ENCODE results near the gene MYH1. TPM values are rescaled to one million over a fixed set of nuclear protein-coding genes. Genes with fewer than 3 reads are reported as not detected.

The MYH1 gene
- polyA plus RNA-seq, 1 donor (not counting 4 experiments of a cell fraction or from before 2014, with no cell fraction given): not detected

GRCh38 chr17:10516638-10517037 lies 1.7 kb downstream of the MYH1 start:
- H3K27ac ChIP-seq (ENCODE audit: control insufficient read depth, insufficient read depth, low read length): no peak overlapping the region
- no peaks in the 10 kb centered on the region for H3K9me3 ChIP-seq (ENCODE audit: control insufficient read depth, low read depth, low read length)

GRCh38 chr17:10516065-10516464 lies 2.3 kb downstream of the MYH1 start:
- Histone ChIP-seq H3K4me1 (ENCODE audit: control insufficient read depth, extremely low read depth, insufficient read depth, low read length) (no peaks in the 10 kb centered on the region), H3K27ac (ENCODE audit: control insufficient read depth, insufficient read depth, low read length) (no peak overlapping the region), H3K4me3 (ENCODE audit: control insufficient read depth in 2 of 3, extremely low read depth in 1 of 3, insufficient read depth in 2 of 3, low read depth in 1 of 3, low read length in 3 of 3) (no peak overlapping the region), H3K4me2 (ENCODE audit: control insufficient read depth, extremely low read depth, insufficient read depth, low read depth, low read length) (no peak overlapping the region), H3K9me3 (ENCODE audit: control insufficient read depth, low read depth, low read length) (no peaks in the 10 kb centered on the region), H3K9ac (ENCODE audit: control insufficient read depth, extremely low read depth, insufficient read depth, low read length) (no peak overlapping the region), H3K9me1 (ENCODE audit: control insufficient read depth, extremely low read depth, insufficient read depth, low read length) (no peaks in the 10 kb centered on the region), H3K27me3 (ENCODE audit: control insufficient read depth, extremely low read depth, insufficient read depth, low read length) (no peaks in the 10 kb centered on the region), H4K20me1 (ENCODE audit: control insufficient read depth, extremely low read depth, insufficient read depth, low read length) (no peaks in the 10 kb centered on the region), H2AFZ (ENCODE audit: control insufficient read depth, low read length) (no peak overlapping the region), H3K79me2 (ENCODE audit: control insufficient read depth, insufficient read depth, low read length) (no peaks in the 10 kb centered on the region), H3K36me3 (ENCODE audit: control insufficient read depth in 2 of 2, extremely low read depth in 1 of 2, insufficient read depth in 2 of 2, low read length in 2 of 2) (no peaks in the 10 kb centered on the region)
- no peak for FAIRE-seq
- TF ChIP-seq EZH2 (IDR thresholded peaks at IDR 0.05; ENCODE audit: low read length) (no peak), CTCF (optimal IDR thresholded peaks at IDR 0.05 in 1 of 3, IDR thresholded peaks at IDR 0.05 in 1 of 3, conservative IDR thresholded peaks at IDR 0.05 in 1 of 3; ENCODE audit: extremely low read depth in 1 of 3, insufficient read depth in 2 of 3, low read length in 3 of 3) (no peak)
- DNase-seq (ENCODE audit: low read depth, low spot score): no peak
- dilution Hi-C loops (cut with MboI; ENCODE audit: extremely low pct_ligation_motif_present, low sequenced_read_pairs): no loop called here

More at GRCh38 chr17:10516638-10517037, 1.7 kb downstream of the MYH1 start:
- H3K36me3 ChIP-seq (ENCODE audit: control insufficient read depth in 2 of 2, extremely low read depth in 1 of 2, insufficient read depth in 2 of 2, low read length in 2 of 2): no peaks in the 10 kb centered on the region
- no peak overlapping the region for H3K4me3 ChIP-seq (ENCODE audit: control insufficient read depth in 2 of 3, extremely low read depth in 1 of 3, insufficient read depth in 2 of 3, low read depth in 1 of 3, low read length in 3 of 3)
- no peak overlapping the region for H3K4me2 ChIP-seq (ENCODE audit: control insufficient read depth, extremely low read depth, insufficient read depth, low read depth, low read length)
- no peak for TF ChIP-seq CTCF (optimal IDR thresholded peaks at IDR 0.05 in 1 of 3, IDR thresholded peaks at IDR 0.05 in 1 of 3, conservative IDR thresholded peaks at IDR 0.05 in 1 of 3; ENCODE audit: extremely low read depth in 1 of 3, insufficient read depth in 2 of 3, low read length in 3 of 3)
- no peak for TF ChIP-seq EZH2 (IDR thresholded peaks at IDR 0.05; ENCODE audit: low read length)
- H3K9ac ChIP-seq (ENCODE audit: control insufficient read depth, extremely low read depth, insufficient read depth, low read length): no peak overlapping the region
- H2AFZ ChIP-seq (ENCODE audit: control insufficient read depth, low read length): no peak overlapping the region
- no peak for DNase-seq (ENCODE audit: low read depth, low spot score)
- H3K79me2 ChIP-seq (ENCODE audit: control insufficient read depth, insufficient read depth, low read length): no peaks in the 10 kb centered on the region
- no peaks in the 10 kb centered on the region for H3K9me1 ChIP-seq (ENCODE audit: control insufficient read depth, extremely low read depth, insufficient read depth, low read length)
- no peak for FAIRE-seq
- dilution Hi-C loops (cut with MboI; ENCODE audit: extremely low pct_ligation_motif_present, low sequenced_read_pairs): no loop called here
- H4K20me1 ChIP-seq (ENCODE audit: control insufficient read depth, extremely low read depth, insufficient read depth, low read length): no peaks in the 10 kb centered on the region
- no peaks in the 10 kb centered on the region for H3K27me3 ChIP-seq (ENCODE audit: control insufficient read depth, extremely low read depth, insufficient read depth, low read length)
- no peaks in the 10 kb centered on the region for H3K4me1 ChIP-seq (ENCODE audit: control insufficient read depth, extremely low read depth, insufficient read depth, low read length)
